AG04450 (cell line): ENCODE results near the gene WIPF3. TPM values are rescaled to one million over a fixed set of nuclear protein-coding genes. Genes with fewer than 3 reads are reported as not detected.

ENCODE experiments used
- CTCF ChIA-PET: fragments of 300-600, 350-600 bp; formaldehyde crosslinking; extraction: SDS; loops from one replicate; lab custom pipeline; 2022; ENCODE audit warnings: antibody characterized with exemption, inconsistent platforms; lab: Charles Lee
- POLR2A ChIA-PET: fragments of 350-600 bp; formaldehyde crosslinking; extraction: SDS; loops from one replicate; lab custom pipeline; 2021; ENCODE audit warnings: antibody characterized with exemption, inconsistent platforms; lab: Yijun Ruan, JAX
- DNase-seq: peaks from one replicate; pipeline ENCODE4 v3.0.0-alpha.2; 2011; ENCODE audit warnings: low read depth, low spot score
- H3K27ac ChIP-seq: one replicate; pipeline ENCODE4 v1.5.1; 2012; ENCODE audit warnings: low read depth, low read length, control low read depth
- H3K27me3 ChIP-seq: one replicate; pipeline ENCODE4 v1.6.0; 2012; ENCODE audit warnings: low read length; ENCODE audit not compliant: control insufficient read depth, insufficient read depth
- H3K4me3 ChIP-seq: 2 replicates; pipeline ENCODE4 v1.5.1; 2011; ENCODE audit warnings: mild to moderate bottlenecking, low read depth, low read length, control low read depth
- H3K9me3 ChIP-seq: 2 replicates; pipeline ENCODE4 v1.5.1; 2012; ENCODE audit warnings: low read length; ENCODE audit not compliant: control insufficient read depth, insufficient read depth
- polyA plus RNA-seq: library from polyadenylated mRNA; depleted of rRNA; stranded (reverse); fragments of >200 nt; gene quantifications from 2 replicates; pipeline ENCODE4 v1.2.3, GENCODE V29; 2011
- TF ChIP-seq, protein P1 (sequence below): IDR thresholded peaks from 2 replicates; pipeline ENCODE4 v1.5.1; 2011; ENCODE audit warnings: low read depth, low read length, control low read depth, inconsistent platforms

The WIPF3 gene
- polyA plus RNA-seq, 1 experiment = not detected

GRCh38 chr7:29770371-29770770 lies 35.9 kb upstream of the WIPF3 start:
- POLR2A ChIA-PET = no interaction called here
- CTCF ChIA-PET = no interaction called here

DNA sequence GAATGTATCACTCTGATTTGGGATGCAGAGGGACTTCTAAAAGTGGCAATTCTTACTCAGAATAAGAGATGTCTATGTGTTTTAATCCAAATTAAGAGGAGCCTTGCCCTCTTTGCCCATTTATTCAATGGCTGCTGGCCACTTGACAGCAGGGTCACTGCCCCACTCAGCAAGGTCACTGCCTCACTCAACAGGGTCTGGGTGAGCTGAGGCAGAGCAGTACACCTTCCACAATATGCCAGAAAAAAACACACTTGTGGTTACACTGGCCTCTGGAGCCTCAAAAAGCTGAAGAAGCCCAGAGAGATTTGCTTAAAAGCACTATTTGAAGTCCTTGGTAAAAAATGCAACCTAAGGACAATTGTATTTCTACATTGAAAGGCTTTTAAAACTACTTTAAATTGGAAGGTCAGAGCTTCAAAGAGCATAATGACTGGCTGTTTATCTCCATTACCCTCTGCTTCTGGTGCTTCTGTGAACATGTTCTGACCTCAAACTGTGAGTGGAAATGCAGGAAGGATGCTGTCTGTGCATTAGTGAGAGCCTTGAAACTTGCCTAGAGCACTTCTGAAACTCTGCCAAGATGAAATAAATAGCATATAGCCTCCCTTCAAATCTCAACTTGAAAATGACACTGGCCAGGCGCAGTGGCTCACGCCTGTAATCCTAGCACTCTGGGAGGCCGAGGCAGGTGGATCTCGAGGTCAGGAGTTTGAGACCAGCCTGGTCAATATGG lies 35.1 kb upstream of the WIPF3 start:
- DNase-seq = no peak
- no peak overlapping the region for H3K27ac ChIP-seq
- POLR2A ChIA-PET = no interaction called here

More at GRCh38 chr7:29770371-29770770, 35.9 kb upstream of the WIPF3 start:
- DNase-seq = no peak
- TF ChIP-seq, protein P1, sequence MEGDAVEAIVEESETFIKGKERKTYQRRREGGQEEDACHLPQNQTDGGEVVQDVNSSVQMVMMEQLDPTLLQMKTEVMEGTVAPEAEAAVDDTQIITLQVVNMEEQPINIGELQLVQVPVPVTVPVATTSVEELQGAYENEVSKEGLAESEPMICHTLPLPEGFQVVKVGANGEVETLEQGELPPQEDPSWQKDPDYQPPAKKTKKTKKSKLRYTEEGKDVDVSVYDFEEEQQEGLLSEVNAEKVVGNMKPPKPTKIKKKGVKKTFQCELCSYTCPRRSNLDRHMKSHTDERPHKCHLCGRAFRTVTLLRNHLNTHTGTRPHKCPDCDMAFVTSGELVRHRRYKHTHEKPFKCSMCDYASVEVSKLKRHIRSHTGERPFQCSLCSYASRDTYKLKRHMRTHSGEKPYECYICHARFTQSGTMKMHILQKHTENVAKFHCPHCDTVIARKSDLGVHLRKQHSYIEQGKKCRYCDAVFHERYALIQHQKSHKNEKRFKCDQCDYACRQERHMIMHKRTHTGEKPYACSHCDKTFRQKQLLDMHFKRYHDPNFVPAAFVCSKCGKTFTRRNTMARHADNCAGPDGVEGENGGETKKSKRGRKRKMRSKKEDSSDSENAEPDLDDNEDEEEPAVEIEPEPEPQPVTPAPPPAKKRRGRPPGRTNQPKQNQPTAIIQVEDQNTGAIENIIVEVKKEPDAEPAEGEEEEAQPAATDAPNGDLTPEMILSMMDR = no peak
- Histone ChIP-seq H3K27me3 (peaks cover 3% of the 10 kb centered on the region), H3K9me3 (no peaks in the 10 kb centered on the region), H3K4me3 (no peak overlapping the region), H3K27ac (no peak overlapping the region)

DNA sequence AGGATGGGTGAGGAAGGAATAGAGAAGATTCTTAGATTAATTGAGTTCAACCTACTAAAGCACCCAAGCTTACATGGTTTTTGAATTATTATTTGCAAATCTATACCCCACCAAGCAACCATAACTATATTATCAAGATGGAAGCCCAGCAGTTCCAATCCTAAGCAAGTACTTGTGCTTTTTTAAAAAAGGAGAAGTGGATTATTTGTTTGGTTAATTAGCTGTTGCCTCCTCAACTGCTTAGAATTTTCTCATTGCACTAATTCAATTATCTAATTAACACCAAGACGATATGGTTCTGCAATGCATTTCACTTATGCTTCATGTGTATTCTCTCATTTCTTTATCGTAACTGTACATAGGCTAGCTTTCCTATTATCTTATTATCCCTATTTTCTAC lies 27.3 kb upstream of the WIPF3 start:
- Histone ChIP-seq H3K9me3 (no peaks in the 10 kb centered on the region), H3K27me3 (no peaks in the 10 kb centered on the region), H3K4me3 (no peak overlapping the region), H3K27ac (no peak overlapping the region)
- ChIA-PET CTCF (no interaction called here), POLR2A (no interaction called here)
- DNase-seq = no peak
- TF ChIP-seq, protein P1 = no peak

More for the DNA sequence above, 35.1 kb upstream of the WIPF3 start:
- CTCF ChIA-PET = no interaction called here
- TF ChIP-seq, protein P1 = no peak
- Histone ChIP-seq H3K4me3 (no peak overlapping the region), H3K9me3 (no peaks in the 10 kb centered on the region), H3K27me3 (no peaks in the 10 kb centered on the region)

DNA sequence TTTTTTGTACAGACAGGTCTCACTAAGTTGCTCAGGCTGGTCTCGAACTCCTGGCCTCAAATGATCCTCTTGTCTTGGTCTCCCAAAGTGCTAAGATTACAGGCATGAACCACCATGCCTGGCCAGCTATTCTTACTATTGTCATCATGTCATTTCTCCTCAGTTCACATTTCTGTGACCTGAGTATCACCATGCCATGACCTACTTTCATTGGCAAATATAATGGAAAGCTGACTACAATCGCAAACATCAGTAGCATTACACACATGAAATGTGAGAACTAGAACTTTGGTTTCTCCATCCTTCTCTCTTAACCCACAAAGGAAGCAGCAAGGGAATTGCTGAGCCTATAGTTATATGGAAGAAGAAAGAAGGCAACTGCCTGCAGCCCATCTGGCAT lies 26.0 kb upstream of the WIPF3 start:
- ChIA-PET POLR2A (interaction anchor here (0.5 kb wide), 1 partner anchor 12 kb away, joined by 8 read pairs; no protein-coding TSS in a partner anchor), CTCF (interaction anchor here (0.6 kb wide), 3 partner anchors 424 to 865 kb away, joined by 3 to 6 read pairs (median 4); no protein-coding TSS in a partner anchor)
- no peak overlapping the region for H3K27ac ChIP-seq
- TF ChIP-seq, protein P1 = no peak
- no peaks in the 10 kb centered on the region for H3K9me3 ChIP-seq
- H3K4me3 ChIP-seq = no peak overlapping the region
- no peaks in the 10 kb centered on the region for H3K27me3 ChIP-seq
- DNase-seq = no peak

DNA sequence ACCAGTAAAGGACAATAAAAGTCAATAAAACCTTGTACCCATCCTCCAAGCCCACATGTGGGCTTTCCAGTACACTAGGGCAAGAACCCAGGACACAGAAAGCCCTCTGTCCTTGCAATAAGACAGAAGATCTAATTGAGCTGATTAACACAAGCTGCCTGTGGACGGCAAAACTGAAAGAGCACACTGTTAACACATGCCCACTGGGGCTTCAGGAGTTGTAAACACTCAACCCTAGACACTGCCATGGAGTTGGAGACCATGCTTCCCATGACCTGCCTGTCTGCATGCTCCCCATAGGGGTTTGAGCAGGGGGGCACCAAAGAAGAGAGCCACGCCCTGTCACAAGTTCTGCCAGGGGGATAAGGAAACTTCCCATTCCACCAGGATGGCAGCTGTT lies 22.6 kb upstream of the WIPF3 start:
- H3K27me3 ChIP-seq = no peaks in the 10 kb centered on the region
- TF ChIP-seq, protein P1 = no peak
- H3K27ac ChIP-seq = no peak overlapping the region
- DNase-seq = no peak
- ChIA-PET POLR2A (no interaction called here), CTCF (no interaction called here)
- H3K4me3 ChIP-seq = no peak overlapping the region
- H3K9me3 ChIP-seq = no peaks in the 10 kb centered on the region
